GM13977 (cell line): Measurements from ENCODE around the gene SOCS1.

Source experiments
- DNase-seq: peaks from one replicate; pipeline ENCODE4 v3.0.0; 2012; ENCODE audit warnings: low spot score
- CTCF ChIP-seq: IDR thresholded peaks from 2 replicates; pipeline ENCODE4 v1.5.1; 2012; ENCODE audit warnings: mild to moderate bottlenecking, control low read depth; ENCODE audit not compliant: insufficient read depth; ENCODE audit errors: extremely low read depth, missing control alignments
- in situ Hi-C: fragments of 300-500 bp; cut with MboI; formaldehyde crosslinking; loops from one replicate; pipeline ENCODE4 v1.12.0; 2022; ENCODE audit warnings: low sequenced_read_pairs, low pct_unique_long_range_greater_than_20kb, mixed read lengths, inconsistent platforms; ENCODE audit not compliant: unreplicated experiment

SOCS1 gene

DNA sequence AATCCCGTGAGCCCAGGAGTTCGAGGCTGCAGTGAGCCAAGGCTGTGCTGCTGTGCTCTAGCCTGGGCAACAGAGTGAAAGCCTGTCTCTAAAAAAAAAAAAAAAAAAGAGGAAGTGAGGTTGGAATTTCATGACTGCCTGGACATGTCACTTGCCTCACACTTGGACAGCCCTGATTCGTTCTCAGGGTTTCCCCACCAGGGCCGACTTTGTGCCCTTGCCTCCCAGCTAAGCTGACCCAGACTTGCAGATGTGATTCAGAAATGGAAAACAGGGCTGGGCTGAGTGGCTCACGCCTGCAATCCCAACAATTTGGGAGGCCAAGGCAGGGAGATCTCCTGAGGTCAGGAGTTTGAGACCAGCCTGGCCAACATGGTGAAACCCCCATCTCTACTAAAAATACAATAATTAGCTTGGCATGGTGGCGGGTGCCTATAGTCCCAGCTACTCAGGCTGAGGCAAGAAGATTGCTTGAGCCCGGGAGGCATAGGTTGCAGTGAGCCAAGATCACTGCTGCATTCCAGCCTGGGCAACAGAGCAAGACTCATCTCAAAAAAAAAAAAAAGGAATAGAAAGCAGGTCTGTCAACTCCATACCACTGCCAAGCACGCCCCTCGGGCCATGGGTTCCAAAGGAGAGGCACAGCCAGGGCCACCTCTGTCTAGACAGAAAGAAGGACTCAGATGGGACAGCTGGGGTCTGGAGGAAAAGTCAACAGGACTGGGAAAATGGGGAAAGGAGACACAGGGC is 46.9 kb downstream of the SOCS1 start:
- no peak for TF ChIP-seq CTCF
- in situ Hi-C loops: no loop called here
- DNase-seq: no peak

- in situ Hi-C loops: no loop called here
- DNase-seq: no peak
- no peak for TF ChIP-seq CTCF
Measured at GRCh38 chr16:11207646-11208045, 48.4 kb downstream of the SOCS1 start.

DNA sequence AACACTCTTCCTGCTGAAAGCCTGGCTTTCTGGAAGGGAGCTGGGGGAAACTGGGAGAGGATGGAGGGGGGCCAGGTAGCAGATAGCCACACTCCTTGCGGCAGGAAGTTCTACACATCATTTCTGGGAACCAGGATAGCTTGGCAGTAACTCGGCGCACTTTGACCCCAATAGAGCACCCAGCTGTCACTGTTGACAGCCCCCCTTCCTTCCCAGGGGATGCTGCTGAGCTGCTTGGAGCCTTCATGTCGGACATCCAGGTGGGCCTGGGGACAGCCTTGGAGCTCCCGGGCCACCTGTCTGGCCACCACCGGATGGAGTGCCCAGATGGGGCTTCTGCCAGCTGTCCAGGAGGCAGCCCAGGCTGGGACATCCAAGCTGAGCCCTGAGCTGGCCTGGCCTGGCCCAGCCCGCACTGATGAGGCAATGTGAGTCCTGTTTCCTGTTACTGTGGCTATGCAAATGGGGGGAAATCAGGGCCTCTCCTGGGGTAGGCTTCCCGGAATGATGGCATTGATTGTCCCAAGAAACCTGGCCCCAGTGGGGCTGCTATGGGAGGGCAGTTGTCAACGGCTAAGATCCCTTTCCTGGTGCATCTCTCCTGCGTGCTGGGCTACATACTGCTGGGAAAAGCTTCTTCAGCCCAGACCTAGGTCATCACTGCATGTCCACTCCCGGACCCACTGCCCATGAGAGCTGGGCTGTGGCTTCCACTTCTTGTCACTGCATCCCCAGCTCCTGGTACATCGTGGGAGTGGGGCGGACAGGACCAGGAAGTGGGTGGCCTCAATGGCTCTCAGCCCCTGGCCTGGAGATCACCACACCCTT is 50.0 kb downstream of the SOCS1 start:
- TF ChIP-seq CTCF: no peak
- DNase-seq: no peak
- in situ Hi-C loops: no loop called here

GRCh38 chr16:11205065-11205699 is 50.8 kb downstream of the SOCS1 start:
- no peak for TF ChIP-seq CTCF
- in situ Hi-C loops: no loop called here
- DNase-seq: no peak

DNA sequence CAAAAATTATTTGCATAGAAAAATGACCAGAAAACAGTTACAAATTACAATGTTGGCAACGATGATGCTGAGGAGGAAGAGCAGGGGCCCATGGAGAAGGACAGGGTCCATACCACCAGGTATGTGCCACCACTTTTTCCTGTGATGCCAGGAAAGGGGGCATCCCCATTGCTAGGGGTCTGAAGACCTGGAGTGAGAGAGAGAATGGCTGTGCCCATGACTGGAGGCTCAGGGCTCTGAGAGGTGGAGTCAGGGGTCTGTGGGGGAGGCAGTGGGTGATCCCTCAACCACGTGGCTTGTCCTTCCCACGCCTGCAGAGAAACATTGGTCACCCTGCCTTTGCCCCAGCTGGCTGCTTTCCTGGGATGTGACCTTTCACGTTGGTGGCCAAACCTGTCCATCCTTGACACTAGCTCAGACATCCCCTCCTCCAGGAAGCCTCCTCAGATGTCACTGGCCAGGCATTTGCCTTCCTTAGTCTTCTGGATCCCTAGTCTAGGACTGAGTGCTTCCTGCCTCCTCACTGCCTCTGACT is 51.4 kb downstream of the SOCS1 start:
- TF ChIP-seq CTCF: no peak
- no peak for DNase-seq
- in situ Hi-C loops: no loop called here
